Fibroblast of skin of left quadriceps (primary cell): ENCODE measurements around the gene SLC22A1.

Experiments used
- DNase-seq, 2 experiments: peaks; one replicate each; pipeline ENCODE4 v3.0.0-alpha.2; 2013; ENCODE audit warnings: low read depth in 2 of 2

The SLC22A1 gene

GRCh38 chr6:160172704-160173103 lies 51.1 kb downstream of the SLC22A1 start:
- DNase-seq, result no peak

DNA sequence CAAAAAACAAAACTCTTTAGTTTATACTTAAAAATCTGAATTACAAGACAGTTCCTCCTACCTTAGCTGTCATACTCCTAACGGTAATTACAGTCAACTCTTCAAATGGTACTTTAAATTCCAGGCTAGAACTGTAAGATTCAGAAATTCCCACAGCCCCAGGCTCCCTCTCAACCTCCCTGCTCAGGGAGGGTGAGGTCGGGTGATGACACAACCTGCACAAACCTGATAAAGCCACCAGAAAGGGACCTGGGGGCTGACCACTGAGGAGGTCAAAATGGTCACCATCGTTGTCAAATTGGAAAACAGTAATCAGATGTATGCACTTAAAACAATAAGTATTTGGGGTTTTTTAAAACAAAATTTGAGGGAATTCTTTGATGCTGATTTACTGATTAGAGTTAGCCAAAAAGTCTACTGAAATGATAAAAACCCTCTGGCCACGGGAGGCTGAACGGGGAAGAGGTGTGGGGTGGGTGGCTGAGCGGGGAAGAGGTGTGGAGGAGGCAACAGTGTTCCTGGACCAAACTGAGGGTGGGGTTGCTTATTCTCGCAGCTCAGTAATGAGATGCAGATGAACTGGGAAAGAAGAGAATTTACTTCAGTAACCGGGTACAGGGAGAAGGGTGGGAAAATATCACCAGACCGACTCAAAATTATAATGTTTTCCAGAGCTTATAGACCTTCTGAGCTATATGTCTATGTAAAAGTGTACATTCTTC lies 52.4 kb downstream of the SLC22A1 start:
- no peak for DNase-seq

- DNase-seq, result no peak
Observed at GRCh38 chr6:160174681-160175080, 53.1 kb downstream of the SLC22A1 start.

DNA sequence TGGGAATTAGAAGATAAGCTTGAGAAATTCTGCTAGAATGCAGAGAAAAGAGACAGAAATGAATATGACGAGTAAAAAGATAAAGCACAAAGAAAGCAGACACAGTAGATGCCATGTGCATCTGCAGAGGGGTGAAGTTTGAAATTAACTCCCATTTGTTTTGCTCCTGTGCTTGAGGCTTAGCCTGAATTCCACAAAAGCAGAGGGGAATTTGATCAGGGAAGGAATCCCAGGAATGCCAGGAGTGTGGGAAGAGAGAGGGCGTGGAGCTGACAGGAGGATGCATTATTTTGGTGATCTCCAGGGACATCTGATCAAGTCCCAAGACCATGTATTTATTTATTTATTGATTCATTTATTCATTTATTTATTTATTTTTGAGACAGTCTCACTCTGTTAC lies 55.6 kb downstream of the SLC22A1 start:
- DNase-seq, result no peak

- DNase-seq, result no peak
Observed at GRCh38 chr6:160178271-160178670, 56.7 kb downstream of the SLC22A1 start.

DNA sequence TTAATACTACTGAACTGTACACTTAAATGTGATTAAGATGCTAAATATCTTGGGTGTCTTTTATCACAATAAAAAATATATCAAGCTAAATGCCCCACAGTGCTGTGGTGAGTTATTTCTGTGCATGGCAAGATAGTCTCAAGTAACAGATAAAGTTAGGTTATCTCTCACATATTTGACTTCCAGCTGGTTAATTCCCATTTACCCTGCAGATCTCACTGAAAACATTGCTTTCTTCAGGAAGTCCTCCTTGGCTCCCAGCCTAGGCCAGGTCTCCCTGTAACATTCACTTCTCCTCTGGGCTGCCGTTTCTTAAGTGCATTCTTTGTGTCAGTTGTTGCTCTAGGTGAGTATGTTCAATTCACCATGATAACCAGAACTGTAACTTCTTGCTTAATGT lies 59.1 kb downstream of the SLC22A1 start:
- DNase-seq, result no peak

DNA sequence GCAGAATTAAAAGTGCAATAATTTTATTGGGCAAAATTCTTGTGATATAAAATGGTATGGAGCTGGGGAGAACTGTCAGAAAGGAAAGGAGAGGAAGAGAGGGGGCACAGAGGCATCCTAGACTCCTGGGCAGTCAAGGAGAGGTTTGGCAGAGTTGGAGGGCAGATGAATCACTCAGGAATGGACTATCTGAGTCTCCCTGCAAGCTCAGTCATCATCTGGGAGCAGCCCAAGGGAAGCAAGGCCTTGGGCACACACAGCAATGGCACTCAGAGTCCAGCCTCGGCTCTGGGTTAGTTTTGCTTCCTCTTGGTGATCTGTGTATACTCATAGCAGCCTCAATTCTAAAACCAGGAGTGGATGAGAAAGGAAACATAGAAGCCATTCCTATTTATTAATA lies 67.2 kb downstream of the SLC22A1 start:
- DNase-seq, result no peak

- DNase-seq, result no peak
Observed at GRCh38 chr6:160190081-160190480, 68.5 kb downstream of the SLC22A1 start.

- no peak for DNase-seq
Observed at GRCh38 chr6:160190973-160191372, 69.4 kb downstream of the SLC22A1 start.

DNA sequence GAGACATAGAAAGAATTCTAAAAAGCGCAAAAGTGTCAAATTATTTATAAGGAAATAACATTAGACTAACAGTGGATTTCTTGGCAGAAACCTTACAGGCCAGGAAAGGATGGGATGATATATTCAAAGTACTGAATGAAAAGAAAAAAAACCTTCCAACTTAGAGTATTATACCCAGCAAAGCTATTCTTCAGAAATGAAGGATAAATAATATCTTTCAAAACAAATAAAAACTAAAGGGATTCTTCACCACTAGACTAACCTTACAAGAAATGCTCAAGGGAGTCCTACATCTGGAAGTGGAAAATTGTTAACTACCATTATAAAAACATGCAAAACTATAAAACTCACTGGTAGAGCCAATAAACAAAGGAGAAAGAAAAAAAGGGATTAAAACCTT lies 71.2 kb downstream of the SLC22A1 start:
- no peak for DNase-seq

- no peak for DNase-seq
Observed at GRCh38 chr6:160194808-160195207, 73.2 kb downstream of the SLC22A1 start.

DNA sequence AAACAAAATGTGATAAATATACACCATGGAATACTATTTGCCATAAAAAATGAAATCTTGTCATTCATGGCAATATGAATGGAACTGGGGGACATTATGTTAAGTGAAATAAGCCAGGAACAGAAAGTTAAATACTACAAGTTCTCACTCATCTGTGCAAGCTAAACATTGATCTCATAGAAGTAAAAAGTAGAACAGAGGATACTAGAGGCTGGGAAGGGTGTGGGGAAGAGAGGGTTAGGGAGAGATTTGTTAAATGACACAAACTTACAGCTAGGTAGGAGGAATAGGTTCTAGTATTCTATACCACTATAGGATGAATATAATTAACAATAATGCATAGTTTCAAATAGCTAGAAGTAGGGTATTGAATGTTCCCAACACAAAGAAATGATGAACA lies 76.0 kb downstream of the SLC22A1 start:
- DNase-seq, result no peak

DNA sequence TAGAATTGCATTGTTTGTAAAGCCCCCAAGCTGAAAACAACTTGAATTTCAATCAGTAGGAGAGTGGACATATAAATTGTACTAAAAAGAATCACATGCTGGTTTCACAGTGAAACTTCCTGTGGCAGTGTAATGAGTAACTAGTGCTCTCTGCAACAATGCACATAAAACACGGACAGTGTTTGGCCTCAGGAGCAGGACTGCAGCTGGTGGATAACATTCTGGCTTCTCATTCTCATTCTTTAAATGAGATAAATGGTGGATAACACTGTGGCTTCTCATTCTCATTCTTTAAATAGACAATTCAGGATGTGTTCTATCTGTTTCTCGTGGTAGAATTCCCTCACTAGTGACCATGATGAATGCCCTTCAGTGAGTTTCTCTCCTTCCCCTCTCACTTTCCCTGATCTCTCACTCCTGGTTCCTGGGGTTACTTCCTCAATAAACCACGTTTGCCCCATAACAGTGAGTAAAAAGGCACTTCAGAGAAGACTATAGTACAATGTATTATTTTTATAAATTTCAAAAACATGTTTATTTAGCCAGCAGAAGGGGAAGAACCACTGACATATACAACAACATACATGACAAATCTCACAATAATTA lies 77.1 kb downstream of the SLC22A1 start:
- DNase-seq, result no peak

GRCh38 chr6:160201061-160201460 lies 79.4 kb downstream of the SLC22A1 start:
- DNase-seq, result no peak

DNA sequence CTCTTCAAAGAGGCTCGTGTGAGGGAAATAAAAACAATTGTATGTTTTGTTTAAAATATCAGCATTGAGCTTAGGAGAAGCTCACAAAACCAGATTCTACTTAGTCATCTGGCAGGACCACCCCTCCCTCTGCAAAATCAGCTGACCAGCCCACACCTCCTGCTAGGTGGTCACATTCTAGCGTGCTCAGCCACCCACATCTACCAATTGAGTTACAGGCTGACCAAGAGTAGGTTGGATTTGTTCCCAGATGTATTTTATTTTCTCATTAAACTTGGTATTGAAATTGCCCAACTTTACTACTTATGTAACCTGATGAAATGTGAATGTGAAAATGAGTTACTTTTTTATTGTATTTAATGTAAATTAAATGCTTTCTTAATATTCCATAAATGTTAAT lies 80.8 kb downstream of the SLC22A1 start:
- no peak for DNase-seq

DNA sequence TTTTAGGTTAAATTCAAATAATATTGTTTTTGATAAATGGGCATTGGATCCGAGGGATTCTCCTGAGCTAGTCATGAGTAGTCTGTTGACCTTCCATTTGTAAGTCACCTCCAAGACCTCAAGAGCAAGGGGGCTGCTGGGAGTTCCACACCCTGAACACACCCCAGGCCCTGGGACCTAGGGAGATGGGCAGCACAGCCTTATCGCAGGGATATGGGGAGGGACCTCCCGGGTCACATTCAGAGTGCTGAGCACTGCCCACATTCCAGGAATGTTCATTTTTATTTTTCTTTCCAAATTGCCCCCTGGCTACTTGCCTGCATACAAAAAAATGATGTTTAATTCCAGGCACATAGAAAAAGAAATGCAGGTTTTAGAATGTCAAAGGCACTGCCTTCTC lies 81.5 kb downstream of the SLC22A1 start:
- no peak for DNase-seq

- no peak for DNase-seq
Observed at GRCh38 chr6:160203522-160203921, 81.9 kb downstream of the SLC22A1 start.

GRCh38 chr6:160203953-160204352 lies 82.3 kb downstream of the SLC22A1 start:
- no peak for DNase-seq

DNA sequence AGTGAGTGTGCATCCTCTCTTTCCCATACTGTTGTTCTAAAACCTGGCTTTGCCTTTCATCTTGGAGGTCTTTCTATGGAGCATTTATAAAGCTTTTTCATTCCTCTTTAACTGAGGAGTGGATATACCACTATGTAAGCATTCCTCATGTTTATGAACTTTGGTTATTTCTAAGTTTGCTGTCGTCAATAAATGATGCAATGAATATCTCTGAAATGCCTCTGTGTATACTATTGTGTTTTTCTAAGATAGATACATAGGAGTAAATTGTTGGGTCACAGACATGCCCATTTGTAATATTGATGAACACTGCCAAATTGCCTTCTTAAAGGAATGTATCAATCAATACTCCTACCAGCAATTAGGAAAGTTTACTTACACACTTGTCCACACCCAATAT lies 83.1 kb downstream of the SLC22A1 start:
- DNase-seq, result no peak

DNA sequence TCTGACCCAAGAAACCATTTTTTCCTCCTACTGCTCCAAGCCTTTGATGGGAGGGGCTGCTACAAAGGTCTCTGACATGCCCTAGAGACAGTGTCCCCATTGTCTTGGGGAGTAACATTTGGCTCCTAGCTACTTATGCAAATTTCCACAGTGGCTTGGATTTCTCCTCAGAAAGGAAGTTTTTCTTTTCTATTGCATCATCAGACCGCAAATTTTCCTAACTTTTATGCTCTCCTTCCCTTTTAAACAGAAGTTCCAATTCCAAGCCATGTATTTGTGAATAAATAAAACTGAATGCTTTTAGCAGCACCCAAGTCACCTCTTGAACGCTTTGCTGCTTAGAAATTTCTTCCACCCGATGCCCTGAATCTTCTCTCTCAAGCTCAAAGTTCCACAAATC lies 86.0 kb downstream of the SLC22A1 start:
- no peak for DNase-seq
